GM10248 (cell line): ENCODE results near the gene PROK1.

ENCODE experiments used
- CTCF ChIA-PET: fragments of 300-600 bp; sonication (Branson Sonifier 250); formaldehyde crosslinking; extraction: SDS; loops from one replicate; lab custom pipeline; 2021; ENCODE audit warnings: antibody characterized with exemption; lab: Yijun Ruan, JAX
- POLR2A ChIA-PET: fragments of 350-650 bp; sonication (Branson Sonifier 250); formaldehyde crosslinking; extraction: SDS; loops from one replicate; lab custom pipeline; 2020; ENCODE audit warnings: antibody characterized with exemption; lab: Yijun Ruan, JAX
- DNase-seq: peaks from one replicate; pipeline ENCODE4 v3.0.0; 2012; ENCODE audit errors: extremely low spot score
- TF ChIP-seq, protein P1 (sequence below): IDR thresholded peaks from 2 replicates; pipeline ENCODE4 v1.5.1; 2012; ENCODE audit warnings: mild to moderate bottlenecking, low read depth; ENCODE audit errors: extremely low read depth, missing control alignments, control extremely low read depth

The PROK1 gene

DNA sequence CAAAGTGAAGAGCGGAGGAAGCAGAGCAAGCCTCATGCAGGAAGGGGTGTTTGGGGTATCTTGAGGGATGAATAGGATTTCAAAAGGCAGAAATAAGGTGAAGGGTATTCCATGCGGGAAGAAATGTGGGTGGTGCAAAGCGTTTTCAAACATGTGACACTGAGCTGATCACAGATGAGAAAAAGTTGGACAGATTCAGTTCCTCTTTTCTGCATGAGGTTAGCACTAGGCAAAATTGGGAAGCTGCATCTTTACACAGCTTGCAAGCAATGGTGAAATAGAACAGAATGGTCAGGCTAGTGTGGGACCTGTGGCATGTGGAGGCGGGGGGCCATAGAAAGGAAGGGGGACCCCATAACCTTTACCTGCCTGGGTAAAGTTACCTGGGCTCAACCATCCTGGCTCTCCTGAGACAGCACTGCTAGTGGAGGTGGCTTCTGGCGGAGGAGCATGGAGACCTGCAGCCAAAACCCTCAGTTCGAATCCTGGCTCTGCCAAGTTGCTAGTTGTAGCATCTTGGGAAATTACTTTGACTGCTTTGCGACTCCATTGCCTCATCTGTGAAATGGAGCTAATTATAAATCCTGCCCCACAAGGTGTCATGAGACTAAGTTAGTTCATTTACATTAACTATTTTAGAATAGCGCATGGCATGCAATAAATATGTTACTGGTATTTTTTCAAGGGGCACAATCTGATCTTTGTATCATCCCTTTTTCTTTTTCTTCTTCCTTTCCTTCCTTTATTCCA is 51.6 kb downstream of the PROK1 start:
- no peak for DNase-seq
- TF ChIP-seq, protein P1, sequence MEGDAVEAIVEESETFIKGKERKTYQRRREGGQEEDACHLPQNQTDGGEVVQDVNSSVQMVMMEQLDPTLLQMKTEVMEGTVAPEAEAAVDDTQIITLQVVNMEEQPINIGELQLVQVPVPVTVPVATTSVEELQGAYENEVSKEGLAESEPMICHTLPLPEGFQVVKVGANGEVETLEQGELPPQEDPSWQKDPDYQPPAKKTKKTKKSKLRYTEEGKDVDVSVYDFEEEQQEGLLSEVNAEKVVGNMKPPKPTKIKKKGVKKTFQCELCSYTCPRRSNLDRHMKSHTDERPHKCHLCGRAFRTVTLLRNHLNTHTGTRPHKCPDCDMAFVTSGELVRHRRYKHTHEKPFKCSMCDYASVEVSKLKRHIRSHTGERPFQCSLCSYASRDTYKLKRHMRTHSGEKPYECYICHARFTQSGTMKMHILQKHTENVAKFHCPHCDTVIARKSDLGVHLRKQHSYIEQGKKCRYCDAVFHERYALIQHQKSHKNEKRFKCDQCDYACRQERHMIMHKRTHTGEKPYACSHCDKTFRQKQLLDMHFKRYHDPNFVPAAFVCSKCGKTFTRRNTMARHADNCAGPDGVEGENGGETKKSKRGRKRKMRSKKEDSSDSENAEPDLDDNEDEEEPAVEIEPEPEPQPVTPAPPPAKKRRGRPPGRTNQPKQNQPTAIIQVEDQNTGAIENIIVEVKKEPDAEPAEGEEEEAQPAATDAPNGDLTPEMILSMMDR: no peak
- CTCF ChIA-PET: interaction anchor here (1.5 to 2.6 kb wide), 3 partner anchors 42 to 300 kb away, joined by 3 to 12 read pairs (median 4); no protein-coding TSS in a partner anchor
- POLR2A ChIA-PET: no interaction called here

GRCh38 chr1:110503471-110503870 is 52.5 kb downstream of the PROK1 start:
- ChIA-PET POLR2A (no interaction called here), CTCF (interaction anchor here (1.1 to 2.9 kb wide), 4 partner anchors 8 to 296 kb away, joined by 3 to 22 read pairs (median 6); no protein-coding TSS in a partner anchor)
- TF ChIP-seq, protein P1: no peak
- DNase-seq: no peak

- ChIA-PET CTCF (interaction anchor here (1.1 to 2.9 kb wide), 4 partner anchors 8 to 297 kb away, joined by 3 to 22 read pairs (median 6); no protein-coding TSS in a partner anchor), POLR2A (no interaction called here)
- TF ChIP-seq, protein P1: no peak
- DNase-seq: no peak
Measured at GRCh38 chr1:110504226-110504625, 53.3 kb downstream of the PROK1 start.

- TF ChIP-seq, protein P1: no peak
- ChIA-PET POLR2A (no interaction called here), CTCF (interaction anchor here (2.6 to 2.9 kb wide), 2 partner anchors 10 to 46 kb away, joined by 8 to 22 read pairs; no protein-coding TSS in a partner anchor)
- DNase-seq: no peak
Measured at GRCh38 chr1:110505596-110505995, 54.6 kb downstream of the PROK1 start.

DNA sequence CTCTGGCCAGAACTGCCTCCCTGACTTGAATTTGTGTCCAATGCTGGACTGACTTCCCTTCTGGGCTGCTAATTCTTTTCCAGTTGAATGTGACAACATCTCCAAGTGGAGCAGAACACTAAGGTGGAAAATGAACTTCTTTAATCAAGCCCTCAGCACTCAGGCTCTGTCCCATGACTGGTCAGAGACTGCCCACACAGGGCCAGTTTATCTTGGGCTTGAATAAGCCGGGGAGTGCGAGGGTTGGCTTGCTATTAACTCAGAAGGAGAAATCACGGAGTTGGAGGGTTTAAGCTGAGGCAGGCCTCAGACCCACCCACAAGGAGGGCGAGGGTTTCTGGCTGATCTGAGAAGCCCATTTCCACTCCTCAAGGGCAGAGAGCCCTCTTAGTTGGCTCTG is 55.6 kb downstream of the PROK1 start:
- DNase-seq: no peak
- ChIA-PET POLR2A (no interaction called here), CTCF (interaction anchor here (3.2 kb wide), 1 partner anchor 9 kb away, joined by 35 read pairs; no protein-coding TSS in a partner anchor)
- TF ChIP-seq, protein P1: no peak
